Astrocyte (in vitro differentiated cells and primary cell): Measurements from ENCODE around the gene KCNA5. TPM values are rescaled to one million over a fixed set of nuclear protein-coding genes. Genes with fewer than 3 reads are reported as not detected.

ENCODE experiments used
- DNase-seq: peaks from one replicate; pipeline ENCODE4 v3.0.0-alpha.2; 2010; ENCODE audit warnings: low read depth
- FAIRE-seq: peaks from 2 replicates; lab custom pipeline; 2011; peaks lifted over from hg19 to GRCh38; lab: Jason Lieb, UNC
- H2AFZ ChIP-seq: 2 replicates; pipeline ENCODE4 v1.6.0; 2012; ENCODE audit warnings: low read depth, low read length, inconsistent platforms
- H3K27ac ChIP-seq: 2 replicates; pipeline ENCODE4 v1.5.1; 2011; ENCODE audit warnings: low read depth, low read length, inconsistent platforms
- H3K27me3 ChIP-seq: 2 replicates; pipeline ENCODE4 v1.6.0; 2011; ENCODE audit warnings: low read length, inconsistent platforms; ENCODE audit not compliant: insufficient read depth
- H3K36me3 ChIP-seq: 2 replicates; pipeline ENCODE4 v1.5.1; 2011; ENCODE audit warnings: low read length, inconsistent platforms; ENCODE audit not compliant: insufficient read depth
- H3K4me1 ChIP-seq: 2 replicates; pipeline ENCODE4 v1.5.1; 2011; ENCODE audit warnings: low read length, inconsistent platforms; ENCODE audit not compliant: insufficient read depth
- H3K4me2 ChIP-seq: 2 replicates; pipeline ENCODE4 v1.6.0; 2012; ENCODE audit warnings: low read length, inconsistent platforms
- H3K4me3 ChIP-seq: 2 replicates; pipeline ENCODE4 v1.5.1; 2011; ENCODE audit warnings: low read depth, mild to moderate bottlenecking, low read length, inconsistent platforms; ENCODE audit not compliant: insufficient read depth
- H3K79me2 ChIP-seq: 2 replicates; pipeline ENCODE4 v1.6.0; 2012; ENCODE audit warnings: mild to moderate bottlenecking, low read length, inconsistent platforms; ENCODE audit not compliant: insufficient read depth
- H3K9ac ChIP-seq: 2 replicates; pipeline ENCODE4 v1.6.0; 2012; ENCODE audit warnings: mild to moderate bottlenecking, low read length, inconsistent platforms
- H3K9me3 ChIP-seq: 2 replicates; pipeline ENCODE4 v1.5.1; 2012; ENCODE audit warnings: low read depth, mild to moderate bottlenecking, low read length, inconsistent platforms; ENCODE audit not compliant: insufficient read depth
- H4K20me1 ChIP-seq: 2 replicates; pipeline ENCODE4 v1.6.0; 2012; ENCODE audit warnings: low read length, inconsistent platforms; ENCODE audit not compliant: insufficient read depth
- H3K27ac Mint-ChIP-seq: one replicate; pipeline ENCODE4 v1.8.0; 2021; ENCODE audit warnings: mild to moderate bottlenecking, mixed read lengths; ENCODE audit not compliant: unreplicated experiment
- H3K27me3 Mint-ChIP-seq: one replicate; pipeline ENCODE4 v1.8.0; 2021; ENCODE audit warnings: low read depth, mixed read lengths; ENCODE audit not compliant: unreplicated experiment
- H3K36me3 Mint-ChIP-seq: one replicate; pipeline ENCODE4 v1.8.0; 2021; ENCODE audit warnings: low read depth, mixed read lengths; ENCODE audit not compliant: unreplicated experiment
- H3K4me1 Mint-ChIP-seq: one replicate; pipeline ENCODE4 v1.8.0; 2021; ENCODE audit warnings: low read depth, mixed read lengths; ENCODE audit not compliant: unreplicated experiment
- H3K4me3 Mint-ChIP-seq: one replicate; pipeline ENCODE4 v1.8.0; 2021; ENCODE audit warnings: mild to moderate bottlenecking, moderate library complexity, mixed read lengths; ENCODE audit not compliant: unreplicated experiment
- H3K9me3 Mint-ChIP-seq: one replicate; pipeline ENCODE4 v1.8.0; 2021; ENCODE audit warnings: mild to moderate bottlenecking, mixed read lengths; ENCODE audit not compliant: unreplicated experiment
- EZH2 ChIP-seq: IDR thresholded peaks from 2 replicates; pipeline ENCODE4 v1.6.1; 2012; ENCODE audit warnings: mild to moderate bottlenecking, low read length, inconsistent platforms; ENCODE audit not compliant: insufficient read depth
- total RNA-seq: library from RNA; stranded (reverse); gene quantifications from 2 replicates; pipeline ENCODE4 v1.2.1, GENCODE V29; 2021
- TF ChIP-seq, protein P1 (sequence below): IDR thresholded peaks from 2 replicates; pipeline ENCODE4 v1.5.1; 2011; ENCODE audit warnings: low read depth, mild to moderate bottlenecking, inconsistent platforms, low read length, moderate library complexity; ENCODE audit not compliant: insufficient read depth

The KCNA5 gene
- total RNA-seq, 1 donor from 2014 or later, result not detected

- Mint-ChIP-seq H3K36me3 (no peaks in the 10 kb centered on the region), H3K4me3 (no peak overlapping the region), H3K27ac (no peak overlapping the region), H3K27me3 (peaks cover 43% of the 10 kb centered on the region), H3K4me1 (peaks cover 8% of the 10 kb centered on the region), H3K9me3 (no peaks in the 10 kb centered on the region)
- H3K27ac ChIP-seq, result no peak overlapping the region
- no peaks in the 10 kb centered on the region for H3K79me2 ChIP-seq
- H3K27me3 ChIP-seq, result peaks cover 28% of the 10 kb centered on the region
- H2AFZ ChIP-seq, result no peak overlapping the region
- no peak for FAIRE-seq
- no peak overlapping the region for H3K4me2 ChIP-seq
- H3K4me1 ChIP-seq, result peaks cover 2% of the 10 kb centered on the region
- H3K36me3 ChIP-seq, result no peaks in the 10 kb centered on the region
- no peak overlapping the region for H3K9ac ChIP-seq
- no peaks in the 10 kb centered on the region for H4K20me1 ChIP-seq
- no peak for DNase-seq
- H3K4me3 ChIP-seq, result no peak overlapping the region
- no peak for TF ChIP-seq EZH2
- TF ChIP-seq, protein P1, sequence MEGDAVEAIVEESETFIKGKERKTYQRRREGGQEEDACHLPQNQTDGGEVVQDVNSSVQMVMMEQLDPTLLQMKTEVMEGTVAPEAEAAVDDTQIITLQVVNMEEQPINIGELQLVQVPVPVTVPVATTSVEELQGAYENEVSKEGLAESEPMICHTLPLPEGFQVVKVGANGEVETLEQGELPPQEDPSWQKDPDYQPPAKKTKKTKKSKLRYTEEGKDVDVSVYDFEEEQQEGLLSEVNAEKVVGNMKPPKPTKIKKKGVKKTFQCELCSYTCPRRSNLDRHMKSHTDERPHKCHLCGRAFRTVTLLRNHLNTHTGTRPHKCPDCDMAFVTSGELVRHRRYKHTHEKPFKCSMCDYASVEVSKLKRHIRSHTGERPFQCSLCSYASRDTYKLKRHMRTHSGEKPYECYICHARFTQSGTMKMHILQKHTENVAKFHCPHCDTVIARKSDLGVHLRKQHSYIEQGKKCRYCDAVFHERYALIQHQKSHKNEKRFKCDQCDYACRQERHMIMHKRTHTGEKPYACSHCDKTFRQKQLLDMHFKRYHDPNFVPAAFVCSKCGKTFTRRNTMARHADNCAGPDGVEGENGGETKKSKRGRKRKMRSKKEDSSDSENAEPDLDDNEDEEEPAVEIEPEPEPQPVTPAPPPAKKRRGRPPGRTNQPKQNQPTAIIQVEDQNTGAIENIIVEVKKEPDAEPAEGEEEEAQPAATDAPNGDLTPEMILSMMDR, result no peak
- no peaks in the 10 kb centered on the region for H3K9me3 ChIP-seq
Observed at GRCh38 chr12:5037795-5038357, 5.8 kb upstream of the KCNA5 start.

GRCh38 chr12:5038781-5039311 lies 4.8 kb upstream of the KCNA5 start:
- no peak overlapping the region for H2AFZ ChIP-seq
- no peak overlapping the region for H3K27ac Mint-ChIP-seq
- H3K27me3 ChIP-seq, result peaks cover 34% of the 10 kb centered on the region

More at GRCh38 chr12:5038781-5039311, 4.8 kb upstream of the KCNA5 start:
- Histone ChIP-seq H3K79me2 (no peaks in the 10 kb centered on the region), H3K4me2 (no peak overlapping the region), H3K4me1 (peaks cover under 1% of the 10 kb centered on the region), H3K9ac (no peak overlapping the region), H3K9me3 (no peaks in the 10 kb centered on the region), H4K20me1 (no peaks in the 10 kb centered on the region), H3K27ac (no peak overlapping the region), H3K36me3 (no peaks in the 10 kb centered on the region), H3K4me3 (no peak overlapping the region)
- DNase-seq (no peak), FAIRE-seq (no peak)
- no peak overlapping the region for H3K4me3 Mint-ChIP-seq
- no peak for TF ChIP-seq EZH2
- TF ChIP-seq, protein P1, result no peak
- H3K27me3 Mint-ChIP-seq, result peaks cover 49% of the 10 kb centered on the region
- H3K36me3 Mint-ChIP-seq, result no peaks in the 10 kb centered on the region
- no peaks in the 10 kb centered on the region for H3K9me3 Mint-ChIP-seq
- peaks cover 4% of the 10 kb centered on the region for H3K4me1 Mint-ChIP-seq
